Measurements from ENCODE around the gene FAM81A. TPM values are rescaled to one million over a fixed set of nuclear protein-coding genes. Genes with fewer than 3 reads are reported as not detected.

FAM81A gene
- total RNA-seq, 4 donors from 2014 or later = 0.80 to 8.4 (median 4.6) TPM; not detected in 1

DNA sequence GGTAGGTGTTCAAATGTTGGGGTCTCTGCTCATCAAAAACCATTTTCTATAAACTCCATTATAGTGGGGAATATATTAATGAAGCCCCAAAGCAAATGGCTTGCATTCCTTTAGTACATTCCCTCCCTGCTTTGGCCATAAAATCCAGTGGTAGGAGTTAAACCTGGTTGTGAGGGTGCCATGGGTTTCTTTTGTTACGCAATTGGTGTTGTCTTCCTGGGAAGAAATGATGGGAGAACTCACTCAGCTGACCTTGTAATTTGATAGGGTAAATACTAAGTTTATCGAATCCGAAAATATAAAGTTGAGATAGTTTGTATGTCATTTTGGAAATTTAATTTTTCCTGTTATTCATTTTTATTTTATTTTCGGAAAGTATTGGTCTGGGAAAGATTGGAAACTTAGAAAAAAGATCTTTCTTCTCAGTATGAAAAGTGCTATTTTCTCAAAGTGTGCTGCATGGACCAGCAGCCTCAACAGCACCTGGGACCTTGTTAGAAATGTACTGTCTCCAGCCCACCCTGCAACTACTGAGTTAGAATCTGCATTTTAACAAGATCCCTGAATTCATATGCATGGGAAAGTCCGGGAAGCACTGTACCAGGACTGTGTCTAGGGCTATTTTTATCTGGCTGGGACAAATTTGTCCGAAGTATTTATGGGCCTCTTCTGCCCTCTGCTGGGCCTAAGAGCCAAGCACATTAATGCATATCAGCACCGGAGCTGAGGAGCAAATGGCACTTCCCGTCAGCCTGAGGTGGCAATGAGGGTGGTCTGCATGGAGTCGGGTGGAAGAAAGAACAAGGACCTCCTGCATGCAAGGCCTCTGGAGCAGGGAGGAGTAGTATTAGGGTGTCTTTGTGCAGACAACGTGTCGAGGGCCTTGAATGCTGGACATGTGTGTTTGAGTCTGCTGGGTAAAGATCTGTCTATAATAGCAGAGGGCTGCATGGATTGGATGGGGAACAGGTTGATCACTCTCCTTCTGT is 54.7 kb downstream of the FAM81A start:
- Histone ChIP-seq H3K4me3 (no peak overlapping the region), H3K27me3 (no peaks in the 10 kb centered on the region), H3K9me3 (peaks cover 0 to 4% of the 10 kb centered on the region in 2 donors), H3K4me1 (peaks cover 0 to 5% (median 1%) of the 10 kb centered on the region in 4 donors), H3K27ac (no peak overlapping the region), H3K36me3 (no peaks in the 10 kb centered on the region)
- intact Hi-C loops (cut with DNase I; ENCODE audit: low total_unique reads) (no loop called here), in situ Hi-C loops (cut with MboI; ENCODE audit: low pct_ligation_motif_present in 1 of 4, low pct_unique_long_range_greater_than_20kb in 1 of 4, low sequenced_read_pairs in 3 of 4) (loop anchor here (10.0 to 25.0 kb wide), 4 partner anchors 248 to 518 kb away; no protein-coding TSS in a partner anchor)
- WGBS, 2 donors (ENCODE audit: low coverage in 1 of 2) = 29 to 61% methylated on average over 5 to 11 of the region's 11 CpGs
- TF ChIP-seq POLR2AphosphoS5 (IDR thresholded peaks at IDR 0.05) (peak in 1 of 3 donors; percentile 18), CTCF (IDR thresholded peaks at IDR 0.05) (peak; percentile 75 to 86 (median 79)), EP300 (IDR thresholded peaks at IDR 0.05; ENCODE audit: low read depth) (no peak), POLR2A (IDR thresholded peaks at IDR 0.05) (no peak)
- DNase-seq = peak; percentile 64

DNA sequence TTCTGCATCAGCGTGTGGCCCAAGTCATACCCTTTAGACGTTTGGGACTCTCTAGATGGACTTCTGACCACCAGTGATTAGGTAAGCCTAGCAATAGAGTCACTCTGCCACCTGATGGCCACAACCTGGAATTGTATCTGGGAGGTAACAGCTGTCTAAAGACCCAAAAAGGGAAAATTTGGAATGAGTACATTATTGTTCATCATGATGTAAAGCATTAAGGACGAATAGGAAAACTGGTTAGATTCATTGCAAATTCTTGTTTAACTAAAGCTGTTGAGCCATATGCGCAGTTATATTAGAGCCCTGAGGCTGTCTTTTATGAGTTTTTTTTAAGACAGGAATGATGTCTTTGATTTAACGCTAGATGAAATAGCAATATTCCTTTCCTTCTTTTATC is 63.6 kb downstream of the FAM81A start:
- Histone ChIP-seq H3K27ac (no peak overlapping the region), H3K27me3 (no peaks in the 10 kb centered on the region), H3K36me3 (no peaks in the 10 kb centered on the region), H3K4me3 (no peak overlapping the region), H3K9me3 (no peaks in the 10 kb centered on the region), H3K4me1 (no peaks in the 10 kb centered on the region)
- intact Hi-C loops (cut with DNase I; ENCODE audit: low total_unique reads) = no loop called here
- peak; percentile 57 for DNase-seq
- WGBS, 2 donors (ENCODE audit: low coverage in 1 of 2) = 48 to 62% methylated on average over 5 of the region's 5 CpGs
- in situ Hi-C loops (cut with MboI; ENCODE audit: low pct_ligation_motif_present in 1 of 4, low pct_unique_long_range_greater_than_20kb in 1 of 4, low sequenced_read_pairs in 3 of 4) = no loop called here
- TF ChIP-seq POLR2A (IDR thresholded peaks at IDR 0.05) (no peak), POLR2AphosphoS5 (IDR thresholded peaks at IDR 0.05) (no peak), CTCF (IDR thresholded peaks at IDR 0.05) (peak; percentile 43 to 64 (median 62)), EP300 (IDR thresholded peaks at IDR 0.05; ENCODE audit: low read depth) (no peak)

DNA sequence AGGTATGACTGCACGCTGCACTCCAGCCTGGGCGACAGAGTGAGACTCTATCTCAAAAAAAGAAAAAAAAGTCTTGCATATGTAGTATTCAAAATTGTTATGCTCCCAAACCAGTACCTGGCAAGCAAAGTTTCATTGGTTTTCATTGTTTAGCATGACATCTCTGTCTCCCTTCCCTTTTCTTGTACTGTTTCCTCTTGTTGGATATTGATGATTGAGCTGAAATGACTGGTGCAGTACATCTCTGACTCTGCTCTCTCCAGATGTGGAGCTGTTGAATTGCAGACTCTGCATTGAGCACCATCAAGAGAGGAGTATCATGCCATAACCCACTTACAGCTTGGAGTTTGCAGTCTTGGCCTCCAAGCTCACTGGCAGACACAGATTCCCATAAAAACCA is 77.2 kb downstream of the FAM81A start:
- DNase-seq = no peak
- Histone ChIP-seq H3K4me1 (no peaks in the 10 kb centered on the region), H3K9me3 (no peaks in the 10 kb centered on the region), H3K27me3 (no peaks in the 10 kb centered on the region), H3K4me3 (no peak overlapping the region), H3K36me3 (no peaks in the 10 kb centered on the region), H3K27ac (no peak overlapping the region)
- TF ChIP-seq POLR2A (IDR thresholded peaks at IDR 0.05) (no peak), POLR2AphosphoS5 (IDR thresholded peaks at IDR 0.05) (no peak), EP300 (IDR thresholded peaks at IDR 0.05; ENCODE audit: low read depth) (no peak), CTCF (IDR thresholded peaks at IDR 0.05) (no peak)
- 96% methylated on average over 2 of the region's 2 CpGs; no CpG with 5 or more reads in 1 of the 2 donors for WGBS, 2 donors (ENCODE audit: low coverage in 1 of 2)
- in situ Hi-C loops (cut with MboI; ENCODE audit: low pct_ligation_motif_present in 1 of 4, low pct_unique_long_range_greater_than_20kb in 1 of 4, low sequenced_read_pairs in 3 of 4) (no loop called here), intact Hi-C loops (cut with DNase I; ENCODE audit: low total_unique reads) (no loop called here)

GRCh38 chr15:59516655-59517461 is 78.9 kb downstream of the FAM81A start:
- Histone ChIP-seq H3K27me3 (no peaks in the 10 kb centered on the region), H3K4me3 (no peak overlapping the region), H3K4me1 (no peaks in the 10 kb centered on the region), H3K9me3 (no peaks in the 10 kb centered on the region), H3K27ac (no peak overlapping the region), H3K36me3 (no peaks in the 10 kb centered on the region)
- DNase-seq = no peak
- 60 to 75% methylated on average over 1 to 9 of the region's 9 CpGs for WGBS, 2 donors (ENCODE audit: low coverage in 1 of 2)
- intact Hi-C loops (cut with DNase I; ENCODE audit: low total_unique reads) (no loop called here), in situ Hi-C loops (cut with MboI; ENCODE audit: low pct_ligation_motif_present in 1 of 4, low pct_unique_long_range_greater_than_20kb in 1 of 4, low sequenced_read_pairs in 3 of 4) (no loop called here)
- TF ChIP-seq POLR2A (IDR thresholded peaks at IDR 0.05) = no peak
- no peak for TF ChIP-seq CTCF (IDR thresholded peaks at IDR 0.05)
- no peak for TF ChIP-seq EP300 (IDR thresholded peaks at IDR 0.05; ENCODE audit: low read depth)
- TF ChIP-seq POLR2AphosphoS5 (IDR thresholded peaks at IDR 0.05) = no peak

Data from transverse colon (tissue), 4 donors.